ENCODE measurements around the gene TBL1XR1.

- TF ChIP-seq POLR2AphosphoS5 (IDR thresholded peaks at IDR 0.05; ENCODE audit: low read depth, low read length) (no peak), TAF1 (IDR thresholded peaks at IDR 0.05; ENCODE audit: borderline replicate concordance, insufficient read depth, low read length) (no peak), REST (IDR thresholded peaks at IDR 0.05; ENCODE audit: insufficient read depth in 1 of 2, low read depth in 2 of 2, low read length in 2 of 2) (no peak), SIN3A (IDR thresholded peaks at IDR 0.05; ENCODE audit: borderline replicate concordance, insufficient read depth, low read length) (no peak), FOXP2 (optimal IDR thresholded peaks at IDR 0.05; ENCODE audit: borderline replicate concordance, extremely low read depth, extremely low read length, insufficient read depth) (no peak)
Observed at GRCh38 chr3:177123822-177124221, 73.5 kb downstream of the TBL1XR1 start.

Data from PFSK-1 (cell line).